Mucosa of descending colon (tissue), 3 donors: ENCODE results near the gene RAPGEF2. TPM values are rescaled to one million over a fixed set of nuclear protein-coding genes. Genes with fewer than 3 reads are reported as not detected.

ENCODE experiments used
- ATAC-seq: fragments of 200-7000 bp; cut with Tn5 transposase; one replicate; pipeline ENCODE4 v1.9.1; 2020; ENCODE audit warnings: mild to moderate bottlenecking, moderate library complexity
- DNase-seq, 3 donors: peaks; one replicate each; pipeline ENCODE4 v3.0.0-alpha.2; 2020
- H3K36me3 ChIP-seq: fragments of 200-600 bp; one replicate; pipeline ENCODE4 v1.8.0; 2021; ENCODE audit warnings: low read depth, mild to moderate bottlenecking
- H3K4me1 ChIP-seq: fragments of 200-600 bp; one replicate; pipeline ENCODE4 v1.8.0; 2021; ENCODE audit warnings: low read depth, mild to moderate bottlenecking
- H3K4me3 ChIP-seq: fragments of 200-600 bp; one replicate; pipeline ENCODE4 v1.8.0; 2021; ENCODE audit warnings: mild to moderate bottlenecking
- H3K9me3 ChIP-seq: fragments of 200-600 bp; one replicate; pipeline ENCODE4 v1.8.0; 2021; ENCODE audit warnings: mild to moderate bottlenecking
- intact Hi-C, 2 donors: fragments of 100-400 bp; cut with DNase I in 1 of 2; cut with micrococcal nuclease in 1 of 2; formaldehyde crosslinking; loops; one replicate each; pipeline versions ENCODE4 v1.11.0 to v1.11.1; 2022; cut with DNase I, micrococcal nuclease
- total RNA-seq, 3 donors: library from RNA; stranded (reverse); fragmentation: NEBNext Ultra II Directional in 2 of 3; extraction: Animal tissue kit (Norgen Biotek cat#: 25700) in 2 of 3; gene quantifications; one replicate each; pipeline versions ENCODE4 v1.2.1 to v1.2.4, GENCODE V29; 2021 to 2023
- TF ChIP-seq, protein P1 (sequence below): fragments of 200-600 bp; IDR thresholded peaks from one replicate; pipeline ENCODE4 v1.8.0; 2022; ENCODE audit warnings: antibody characterized with exemption, mild to moderate bottlenecking
- donor health status: DM: no; HTN: no; CAD: no; lungs with moderate emphysema.
- donor health status: DM: no; HTN: no; CAD: no.
- donor health status: DM: no; HTN: yes; CAD: no.

The RAPGEF2 gene
- total RNA-seq, 3 donors from 2014 or later, result 42.8 to 68.2 (median 55.1) TPM

DNA sequence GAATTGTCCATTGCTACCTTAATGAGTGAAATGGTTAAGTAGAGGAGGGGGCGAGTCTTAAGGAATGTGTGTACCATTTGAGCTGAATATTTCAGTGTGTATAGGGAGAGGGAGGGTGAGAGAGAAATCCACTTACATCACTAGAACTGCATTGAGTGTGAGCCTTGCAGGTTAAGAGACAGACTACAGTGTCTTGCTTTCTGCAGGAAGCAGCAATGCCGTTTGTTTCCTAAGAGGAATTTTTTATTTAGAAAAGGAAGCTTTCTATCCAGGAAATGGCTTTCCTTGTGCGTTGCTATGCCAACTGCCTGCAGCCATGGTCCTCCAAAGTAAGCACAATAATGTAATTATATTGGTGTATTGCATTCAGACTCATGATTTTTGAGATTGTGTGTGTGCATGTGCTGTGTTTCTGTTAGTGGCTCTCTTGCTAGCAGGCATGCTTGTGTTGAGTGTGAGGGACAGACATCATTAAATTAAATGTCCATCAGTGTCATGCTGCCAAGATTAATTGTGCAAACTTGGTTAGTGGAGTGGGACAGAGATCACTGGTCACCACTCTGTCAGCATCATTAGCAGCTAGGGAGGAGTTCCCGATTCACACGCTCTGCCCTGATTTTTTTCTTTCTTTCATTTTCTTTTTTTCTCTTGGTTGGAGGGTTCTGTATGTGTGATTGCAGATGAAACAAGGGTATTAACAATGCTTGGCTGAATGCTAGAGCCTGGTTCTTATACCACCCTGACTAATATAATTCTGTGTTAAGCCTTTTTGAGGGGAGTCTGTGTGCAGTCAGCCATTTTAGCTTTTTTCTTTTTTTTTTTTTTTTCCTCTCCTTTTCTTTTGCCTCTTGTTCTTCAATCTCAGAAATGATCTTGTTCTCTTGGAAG, 164.3 kb downstream of the RAPGEF2 start:
- H3K36me3 ChIP-seq, result no peaks in the 10 kb centered on the region
- TF ChIP-seq, protein P1, sequence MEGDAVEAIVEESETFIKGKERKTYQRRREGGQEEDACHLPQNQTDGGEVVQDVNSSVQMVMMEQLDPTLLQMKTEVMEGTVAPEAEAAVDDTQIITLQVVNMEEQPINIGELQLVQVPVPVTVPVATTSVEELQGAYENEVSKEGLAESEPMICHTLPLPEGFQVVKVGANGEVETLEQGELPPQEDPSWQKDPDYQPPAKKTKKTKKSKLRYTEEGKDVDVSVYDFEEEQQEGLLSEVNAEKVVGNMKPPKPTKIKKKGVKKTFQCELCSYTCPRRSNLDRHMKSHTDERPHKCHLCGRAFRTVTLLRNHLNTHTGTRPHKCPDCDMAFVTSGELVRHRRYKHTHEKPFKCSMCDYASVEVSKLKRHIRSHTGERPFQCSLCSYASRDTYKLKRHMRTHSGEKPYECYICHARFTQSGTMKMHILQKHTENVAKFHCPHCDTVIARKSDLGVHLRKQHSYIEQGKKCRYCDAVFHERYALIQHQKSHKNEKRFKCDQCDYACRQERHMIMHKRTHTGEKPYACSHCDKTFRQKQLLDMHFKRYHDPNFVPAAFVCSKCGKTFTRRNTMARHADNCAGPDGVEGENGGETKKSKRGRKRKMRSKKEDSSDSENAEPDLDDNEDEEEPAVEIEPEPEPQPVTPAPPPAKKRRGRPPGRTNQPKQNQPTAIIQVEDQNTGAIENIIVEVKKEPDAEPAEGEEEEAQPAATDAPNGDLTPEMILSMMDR, result no peak
- intact Hi-C loops, result no loop called here
- H3K4me1 ChIP-seq, result peaks cover under 1% of the 10 kb centered on the region
- no peak overlapping the region for H3K4me3 ChIP-seq
- no peaks in the 10 kb centered on the region for H3K9me3 ChIP-seq
- no peak for DNase-seq
- ATAC-seq, result peak; percentile 34

DNA sequence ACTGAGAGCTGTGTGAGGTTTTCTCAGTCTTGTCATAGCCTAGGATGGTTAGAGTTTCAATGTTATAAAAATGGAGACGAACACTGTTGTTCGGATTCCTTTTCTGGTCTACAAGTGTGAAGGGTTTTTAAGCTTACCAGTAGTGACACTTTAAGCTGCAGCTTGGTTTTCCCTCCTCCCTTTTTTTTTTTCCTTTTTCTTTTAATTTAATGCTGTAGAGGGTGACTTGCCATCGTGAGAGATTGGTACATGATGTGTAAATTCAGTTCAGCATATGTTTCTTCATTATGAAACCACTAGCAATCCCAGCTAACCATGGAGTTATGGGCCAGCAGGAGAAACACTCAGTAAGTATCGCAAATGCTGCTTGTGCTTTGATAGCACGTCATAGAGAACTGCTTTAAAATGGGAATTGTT, 165.0 kb downstream of the RAPGEF2 start:
- intact Hi-C loops, result no loop called here
- no peak for DNase-seq
- Histone ChIP-seq H3K4me3 (no peak overlapping the region), H3K4me1 (peaks cover 7% of the 10 kb centered on the region), H3K9me3 (no peaks in the 10 kb centered on the region), H3K36me3 (no peaks in the 10 kb centered on the region)
- TF ChIP-seq, protein P1, result no peak
- ATAC-seq, result no peak

DNA sequence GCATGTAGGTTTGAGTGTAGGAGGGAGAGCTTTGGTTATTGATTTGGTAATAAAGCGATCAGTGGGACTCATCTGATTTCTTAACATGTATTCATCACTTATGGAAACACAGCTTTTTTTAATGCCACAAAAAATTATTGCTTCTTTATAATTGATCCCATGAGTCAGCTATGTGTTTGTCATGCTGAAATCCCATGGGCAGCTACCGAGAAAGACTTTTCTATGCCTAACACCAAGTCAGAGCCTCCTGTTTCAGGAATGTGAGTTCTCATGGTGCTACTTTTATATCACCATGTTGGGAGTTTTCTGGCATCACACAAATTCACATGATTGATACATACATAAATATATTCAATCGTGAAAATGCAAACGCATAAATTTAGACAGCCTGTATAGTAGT, 165.7 kb downstream of the RAPGEF2 start:
- no peak overlapping the region for H3K4me3 ChIP-seq
- H3K4me1 ChIP-seq, result peaks cover 8% of the 10 kb centered on the region
- TF ChIP-seq, protein P1, result no peak
- H3K9me3 ChIP-seq, result no peaks in the 10 kb centered on the region
- no peaks in the 10 kb centered on the region for H3K36me3 ChIP-seq
- DNase-seq (no peak), ATAC-seq (no peak)
- intact Hi-C loops, result no loop called here

DNA sequence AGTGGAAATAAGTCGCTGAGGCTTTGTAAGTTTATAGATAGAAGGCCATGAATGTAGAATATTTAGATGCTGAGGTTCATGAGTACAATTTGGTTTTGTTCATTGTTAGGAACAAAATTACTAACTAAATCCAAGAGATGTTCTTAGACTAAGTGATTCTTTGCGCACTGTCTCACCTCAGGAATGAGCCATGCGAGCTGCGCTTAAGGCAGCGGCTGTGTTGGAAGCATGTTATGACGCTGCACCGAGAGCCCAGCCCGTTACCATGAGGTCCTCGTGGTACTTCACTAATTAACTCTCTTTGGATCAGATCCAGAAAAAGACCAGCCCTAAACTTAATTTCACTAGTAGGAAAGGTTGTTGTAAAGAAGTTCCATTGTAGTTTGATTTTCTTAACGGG, 166.2 kb downstream of the RAPGEF2 start:
- TF ChIP-seq, protein P1, result no peak
- DNase-seq, result no peak
- H3K9me3 ChIP-seq, result no peaks in the 10 kb centered on the region
- H3K4me3 ChIP-seq, result no peak overlapping the region
- intact Hi-C loops, result no loop called here
- no peak for ATAC-seq
- H3K36me3 ChIP-seq, result no peaks in the 10 kb centered on the region
- H3K4me1 ChIP-seq, result peaks cover 8% of the 10 kb centered on the region

DNA sequence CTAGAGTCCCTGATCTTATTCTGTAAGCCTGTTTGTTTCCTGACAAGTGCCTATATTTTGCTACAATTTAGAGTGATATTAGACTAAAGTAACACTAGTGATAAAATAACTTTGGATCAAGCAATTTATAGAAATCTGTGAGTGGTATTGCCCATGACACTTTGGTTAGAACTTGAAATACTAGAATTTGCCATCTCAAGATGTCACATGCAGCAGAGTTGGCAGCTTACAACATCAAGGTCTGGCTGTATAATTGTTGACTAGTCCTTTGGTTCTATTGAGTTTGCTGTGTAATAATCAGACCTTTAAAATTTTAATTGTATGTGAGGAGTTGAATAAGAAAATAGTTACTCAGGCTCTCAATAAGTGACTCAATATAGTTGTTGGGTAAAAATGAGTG, 167.1 kb downstream of the RAPGEF2 start:
- DNase-seq, result no peak
- Histone ChIP-seq H3K36me3 (no peaks in the 10 kb centered on the region), H3K4me1 (peaks cover 8% of the 10 kb centered on the region), H3K9me3 (no peaks in the 10 kb centered on the region), H3K4me3 (no peak overlapping the region)
- no peak for ATAC-seq
- intact Hi-C loops, result no loop called here
- TF ChIP-seq, protein P1, result no peak
